Ovary (tissue), 9 donors: ENCODE data around the gene MYDGF. TPM values are rescaled to one million over a fixed set of nuclear protein-coding genes. Genes with fewer than 3 reads are reported as not detected.

Source experiments
- DNase-seq, 5 donors: peaks; one replicate each; pipeline ENCODE4 v3.0.0-alpha.2; 2019 to 2020
- H3K27ac ChIP-seq, 2 donors: fragments of 200-600 bp; one replicate each; pipeline versions ENCODE4 v1.5.1 to v1.8.0; 2019 to 2022
- H3K27me3 ChIP-seq: fragments of 200-600 bp; one replicate; pipeline ENCODE4 v1.8.0; 2022
- H3K36me3 ChIP-seq: fragments of 200-600 bp; sonication (generic); one replicate; pipeline ENCODE4 v1.5.1; 2019
- H3K4me1 ChIP-seq: one replicate; pipeline ENCODE4 v1.8.1; 2013; ENCODE audit warnings: mild to moderate bottlenecking, moderate library complexity; ENCODE audit not compliant: insufficient read depth
- H3K4me3 ChIP-seq: fragments of 200-600 bp; sonication (generic); one replicate; pipeline ENCODE4 v1.5.1; 2017
- H3K9me3 ChIP-seq, 2 donors: fragments of 200-600 bp in 1 of 2; sonication (generic) in 1 of 2; one replicate each; pipeline versions ENCODE4 v1.5.1 to v1.8.1; 2013 to 2019; ENCODE audit warnings: mild to moderate bottlenecking in 1 of 2, moderate library complexity in 1 of 2
- CTCF ChIP-seq, 3 donors: fragments of 450-650 bp in 2 of 3; fragments of 200-600 bp in 1 of 3; IDR thresholded peaks; one replicate each; pipeline versions ENCODE4 v1.5.1 to v1.8.0; 2016 to 2022; ENCODE audit warnings: antibody characterized with exemption in 3 of 3, mild to moderate bottlenecking in 1 of 3
- EP300 ChIP-seq: sonication (generic); formaldehyde crosslinking; IDR thresholded peaks from one replicate; pipeline ENCODE4 v1.6.1; 2017; ENCODE audit warnings: antibody characterized with exemption
- POLR2A ChIP-seq: fragments of 450-650 bp; IDR thresholded peaks from one replicate; pipeline ENCODE4 v1.6.1; 2017; ENCODE audit warnings: antibody characterized with exemption, mild to moderate bottlenecking, moderate library complexity
- WGBS, 3 donors: extraction: QIAGEN DNeasy Blood & Tissue Kit in 1 of 3; methylation state at CpG; one replicate each; pipeline versions ENCODE4 v1.1.5 to v1.1.7; 2013 to 2017; 5-methylcytosine and 5-hydroxymethylcytosine counted together
- intact Hi-C, 4 donors: fragments of 100-400 bp; cut with DNase I; formaldehyde crosslinking; loops; one replicate each; pipeline versions ENCODE4 v1.11.0 to v1.15.1; 2022 to 2023
- polyA plus RNA-seq, 2 donors: library from polyadenylated mRNA; stranded (reverse); fragments of 200-250 nt in 1 of 2; fragments of 350-450 nt in 1 of 2; fragmentation: Illumina TruSeq in 1 of 2; extraction: RNeasy Lipid Tissue Mini Kit (QIAGEN cat#74804) in 1 of 2; gene quantifications; one replicate each; pipeline ENCODE4 v1.2.3, GENCODE V29; 2013 to 2014
- total RNA-seq, 7 donors: library from RNA; depleted of rRNA in 2 of 7; stranded (reverse); fragments of >200 nt in 2 of 7; fragmentation: NEBNext Ultra II Directional in 3 of 7; extraction: Animal tissue kit (Norgen Biotek cat#: 25700) in 3 of 7; gene quantifications; one replicate each; pipeline versions ENCODE4 v1.1.0 to v1.2.4, GENCODE V29; 2016 to 2023
- donor health status: DM: no; HTN: no; CAD: no; lungs with moderate emphysema.
- donor health status: DM: no; HTN: no; CAD: no.
- donor health status: Bipolar disorder and iron deficiency.
- donor health status: DM: yes; HTN: yes; CAD: no.
- donor health status: DM: no; HTN: no; CAD: no.
- donor health status: DM: yes; HTN: yes; CAD: no.

Gene MYDGF
- total and polyA plus RNA-seq, 9 donors = 28.6 to 85.4 (median 59.4) TPM

GRCh38 chr19:4622695-4623421 lies 47.3 kb downstream of the MYDGF start:
- intact Hi-C loops = no loop called here
- no peak for DNase-seq
- 17 to 27% (median 19%) methylated on average over 12 of the region's 12 CpGs for WGBS, 3 donors
- Histone ChIP-seq H3K4me3 (no peak overlapping the region), H3K4me1 (no peaks in the 10 kb centered on the region), H3K27me3 (peaks cover 3% of the 10 kb centered on the region), H3K27ac (no peak overlapping the region), H3K36me3 (no peaks in the 10 kb centered on the region), H3K9me3 (no peaks in the 10 kb centered on the region)
- no peak for TF ChIP-seq EP300
- TF ChIP-seq POLR2A = no peak
- no peak for TF ChIP-seq CTCF (IDR thresholded peaks at IDR 0.05)

- intact Hi-C loops = no loop called here
- Histone ChIP-seq H3K27me3 (peaks cover 3% of the 10 kb centered on the region), H3K9me3 (no peaks in the 10 kb centered on the region), H3K27ac (no peak overlapping the region), H3K4me3 (no peak overlapping the region), H3K36me3 (no peaks in the 10 kb centered on the region), H3K4me1 (no peaks in the 10 kb centered on the region)
- WGBS, 3 donors = 32 to 43% (median 42%) methylated on average over 2 of the region's 2 CpGs
- no peak for DNase-seq
- TF ChIP-seq EP300 (no peak), POLR2A (no peak), CTCF (IDR thresholded peaks at IDR 0.05) (no peak)
These were observed 49.5 kb downstream of the MYDGF start for GRCh38 chr19:4620675-4621074.

GRCh38 chr19:4619668-4620294 lies 50.4 kb downstream of the MYDGF start:
- DNase-seq = no peak
- Histone ChIP-seq H3K27ac (no peak overlapping the region), H3K4me3 (no peak overlapping the region), H3K9me3 (no peaks in the 10 kb centered on the region), H3K4me1 (no peaks in the 10 kb centered on the region), H3K27me3 (peaks cover 3% of the 10 kb centered on the region), H3K36me3 (no peaks in the 10 kb centered on the region)
- TF ChIP-seq POLR2A (no peak), CTCF (IDR thresholded peaks at IDR 0.05) (no peak), EP300 (no peak)
- 57 to 74% (median 66%) methylated on average over 17 of the region's 17 CpGs for WGBS, 3 donors
- intact Hi-C loops = no loop called here

- H3K27me3 ChIP-seq = peaks cover 3% of the 10 kb centered on the region
- TF ChIP-seq CTCF (IDR thresholded peaks at IDR 0.05) (no peak), EP300 (no peak), POLR2A (no peak)
- no peak for DNase-seq
- WGBS, 3 donors = 33 to 39% (median 33%) methylated on average over 6 of the region's 6 CpGs
- H3K9me3 ChIP-seq = no peaks in the 10 kb centered on the region
- intact Hi-C loops = no loop called here
- H3K4me3 ChIP-seq = no peak overlapping the region
- H3K36me3 ChIP-seq = no peaks in the 10 kb centered on the region
- no peak overlapping the region for H3K27ac ChIP-seq
- H3K4me1 ChIP-seq = no peaks in the 10 kb centered on the region
These were observed 52.1 kb downstream of the MYDGF start for GRCh38 chr19:4618019-4618418.
